WTC11 (cell line): Measurements from ENCODE around the gene FLNA. TPM values are rescaled to one million over a fixed set of nuclear protein-coding genes. Genes with fewer than 3 reads are reported as not detected.

Experiments used
- ATAC-seq: fragments of 200-7000 bp; cut with Tn5 transposase; 2 replicates; pipeline ENCODE4 v1.10.0; 2021; ENCODE audit warnings: mild to moderate bottlenecking, moderate library complexity
- CTCF ChIA-PET: fragments of 300-600 bp; sonication (Branson Sonifier 250); formaldehyde crosslinking; loops from one replicate; lab custom pipeline; 2021; ENCODE audit warnings: antibody characterized with exemption; lab: Charles Lee
- POLR2A ChIA-PET: fragments of 350-600 bp; sonication (Branson Sonifier 250); formaldehyde crosslinking; loops from one replicate; lab custom pipeline; 2021; ENCODE audit warnings: antibody characterized with exemption; lab: Charles Lee
- DNase-seq: peaks from one replicate; pipeline ENCODE4 v3.0.0; 2021; ENCODE audit warnings: low spot score
- H3K27ac Mint-ChIP-seq: 2 replicates; pipeline ENCODE4 v1.8.0; 2021; ENCODE audit warnings: mixed read lengths
- H3K27me3 Mint-ChIP-seq: 2 replicates; pipeline ENCODE4 v1.8.0; 2021; ENCODE audit warnings: low read depth, mild to moderate bottlenecking, moderate library complexity, mixed read lengths
- H3K36me3 Mint-ChIP-seq: 2 replicates; pipeline ENCODE4 v1.8.0; 2021; ENCODE audit warnings: mixed read lengths
- H3K4me1 Mint-ChIP-seq: 2 replicates; pipeline ENCODE4 v1.8.0; 2022; ENCODE audit warnings: mixed read lengths
- H3K4me3 Mint-ChIP-seq: 2 replicates; pipeline ENCODE4 v1.8.0; 2021; ENCODE audit warnings: mild to moderate bottlenecking, moderate library complexity, mixed read lengths
- H3K9me3 Mint-ChIP-seq: 2 replicates; pipeline ENCODE4 v1.8.0; 2021; ENCODE audit warnings: mixed read lengths
- AFF4 ChIP-seq: sonication (generic); formaldehyde crosslinking; IDR thresholded peaks from 2 replicates; pipeline ENCODE4 v1.8.1; 2023; ENCODE audit warnings: mild to moderate bottlenecking, missing genetic modification reagents, borderline replicate concordance
- CBFB ChIP-seq: sonication (generic); formaldehyde crosslinking; IDR thresholded peaks from 2 replicates; pipeline ENCODE4 v1.8.1; 2022; ENCODE audit warnings: mild to moderate bottlenecking, low read depth, missing genetic modification reagents
- ELF4 ChIP-seq: sonication (generic); formaldehyde crosslinking; IDR thresholded peaks from 2 replicates; pipeline ENCODE4 v1.8.1; 2022; ENCODE audit warnings: low read depth, mild to moderate bottlenecking, moderate library complexity, missing genetic modification reagents
- HMGXB4 ChIP-seq: sonication (generic); formaldehyde crosslinking; IDR thresholded peaks from 2 replicates; pipeline ENCODE4 v1.8.1; 2023; ENCODE audit warnings: mild to moderate bottlenecking, moderate library complexity, missing genetic modification reagents
- JAZF1 ChIP-seq: fragments of 250-450 bp; sonication (Bioruptor Pico); IDR thresholded peaks from 2 replicates; pipeline ENCODE4 v1.9.0; 2021; ENCODE audit warnings: moderate library complexity, mild to moderate bottlenecking, inconsistent platforms
- MAX ChIP-seq: sonication (generic); formaldehyde crosslinking; IDR thresholded peaks from 2 replicates; pipeline ENCODE4 v1.8.0; 2022; ENCODE audit warnings: mild to moderate bottlenecking, missing genetic modification reagents
- NFATC4 ChIP-seq: fragments of 250-450 bp; sonication (Bioruptor Pico); IDR thresholded peaks from 2 replicates; pipeline ENCODE4 v1.9.0; 2021; ENCODE audit warnings: mild to moderate bottlenecking
- ZBTB21 ChIP-seq: sonication (generic); formaldehyde crosslinking; IDR thresholded peaks from 2 replicates; pipeline ENCODE4 v1.8.1; 2023; ENCODE audit warnings: mild to moderate bottlenecking, missing genetic modification reagents, borderline replicate concordance
- ZNF423 ChIP-seq: fragments of 250-450 bp; sonication (Bioruptor Pico); IDR thresholded peaks from 2 replicates; pipeline ENCODE4 v2.1.2; 2022; ENCODE audit warnings: mild to moderate bottlenecking, moderate library complexity
- ZNF512 ChIP-seq: sonication (generic); formaldehyde crosslinking; IDR thresholded peaks from 2 replicates; pipeline ENCODE4 v1.8.1; 2022; ENCODE audit warnings: missing genetic modification reagents, borderline replicate concordance
- total RNA-seq: library from RNA; stranded (reverse); gene quantifications from 3 replicates; pipeline ENCODE4 v1.2.3, GENCODE V29; 2021
- TF ChIP-seq, protein P1 (sequence below): sonication (generic); formaldehyde crosslinking; IDR thresholded peaks from 2 replicates; pipeline ENCODE4 v1.8.1; 2023; ENCODE audit warnings: mild to moderate bottlenecking, missing genetic modification reagents, moderate library complexity
- TF ChIP-seq, protein P2 (sequence below): sonication (generic); formaldehyde crosslinking; IDR thresholded peaks from 2 replicates; pipeline ENCODE4 v1.8.0; 2023; ENCODE audit warnings: missing genetic modification reagents, mild to moderate bottlenecking, borderline replicate concordance
- TF ChIP-seq, protein P3 (sequence below): sonication (generic); formaldehyde crosslinking; IDR thresholded peaks from 2 replicates; pipeline ENCODE4 v1.8.1; 2023; ENCODE audit warnings: mild to moderate bottlenecking, missing genetic modification reagents, moderate library complexity
- TF ChIP-seq, protein P4 (sequence below): fragments of 250-450 bp; sonication (Bioruptor Pico); IDR thresholded peaks from 2 replicates; pipeline ENCODE4 v2.1.2; 2022; ENCODE audit warnings: mild to moderate bottlenecking, moderate library complexity
- TF ChIP-seq, protein P5 (sequence below): sonication (generic); formaldehyde crosslinking; IDR thresholded peaks from 2 replicates; pipeline ENCODE4 v1.8.0; 2022; ENCODE audit warnings: missing genetic modification reagents

The FLNA gene
- total RNA-seq, 1 experiment from 2014 or later: 1,017 TPM

- TF ChIP-seq, protein P1, sequence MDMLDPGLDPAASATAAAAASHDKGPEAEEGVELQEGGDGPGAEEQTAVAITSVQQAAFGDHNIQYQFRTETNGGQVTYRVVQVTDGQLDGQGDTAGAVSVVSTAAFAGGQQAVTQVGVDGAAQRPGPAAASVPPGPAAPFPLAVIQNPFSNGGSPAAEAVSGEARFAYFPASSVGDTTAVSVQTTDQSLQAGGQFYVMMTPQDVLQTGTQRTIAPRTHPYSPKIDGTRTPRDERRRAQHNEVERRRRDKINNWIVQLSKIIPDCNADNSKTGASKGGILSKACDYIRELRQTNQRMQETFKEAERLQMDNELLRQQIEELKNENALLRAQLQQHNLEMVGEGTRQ (CRISPR knock-in tag): no peak
- TF ChIP-seq, all 79 proteins: peak for 0
These were observed 50.9 kb downstream of the FLNA start (continued) for GRCh38 chrX:154323537-154323936.

DNA sequence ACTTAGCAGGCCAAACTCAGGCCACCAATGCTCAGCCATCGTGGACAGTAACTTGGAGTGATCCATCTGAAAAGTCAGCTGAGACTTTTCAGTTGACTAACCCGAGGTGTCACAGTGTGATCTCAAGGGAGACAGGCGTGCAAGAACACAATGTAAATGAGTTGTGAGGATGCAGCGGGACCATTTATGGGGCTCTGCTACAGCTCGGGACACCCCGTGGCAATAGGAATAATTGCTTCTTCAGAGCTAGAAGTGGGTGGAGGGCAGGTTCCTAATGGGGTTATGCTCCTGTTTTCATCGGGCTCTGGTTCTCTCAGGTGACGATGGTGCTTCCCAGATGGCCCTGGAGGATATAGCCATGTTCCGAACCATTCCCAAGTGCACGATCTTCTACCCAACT lies 51.5 kb downstream of the FLNA start:
- ATAC-seq (no peak), DNase-seq (no peak)
- POLR2A ChIA-PET: no interaction called here
- CTCF ChIA-PET: interaction anchor here (1.9 kb wide), 1 partner anchor 14 kb away, joined by 9 read pairs; no protein-coding TSS in a partner anchor
- Mint-ChIP-seq H3K27me3 (no peaks in the 10 kb centered on the region), H3K36me3 (no peaks in the 10 kb centered on the region), H3K27ac (no peak overlapping the region), H3K4me3 (no peak overlapping the region), H3K4me1 (no peaks in the 10 kb centered on the region), H3K9me3 (no peaks in the 10 kb centered on the region)
- TF ChIP-seq, protein P2, sequence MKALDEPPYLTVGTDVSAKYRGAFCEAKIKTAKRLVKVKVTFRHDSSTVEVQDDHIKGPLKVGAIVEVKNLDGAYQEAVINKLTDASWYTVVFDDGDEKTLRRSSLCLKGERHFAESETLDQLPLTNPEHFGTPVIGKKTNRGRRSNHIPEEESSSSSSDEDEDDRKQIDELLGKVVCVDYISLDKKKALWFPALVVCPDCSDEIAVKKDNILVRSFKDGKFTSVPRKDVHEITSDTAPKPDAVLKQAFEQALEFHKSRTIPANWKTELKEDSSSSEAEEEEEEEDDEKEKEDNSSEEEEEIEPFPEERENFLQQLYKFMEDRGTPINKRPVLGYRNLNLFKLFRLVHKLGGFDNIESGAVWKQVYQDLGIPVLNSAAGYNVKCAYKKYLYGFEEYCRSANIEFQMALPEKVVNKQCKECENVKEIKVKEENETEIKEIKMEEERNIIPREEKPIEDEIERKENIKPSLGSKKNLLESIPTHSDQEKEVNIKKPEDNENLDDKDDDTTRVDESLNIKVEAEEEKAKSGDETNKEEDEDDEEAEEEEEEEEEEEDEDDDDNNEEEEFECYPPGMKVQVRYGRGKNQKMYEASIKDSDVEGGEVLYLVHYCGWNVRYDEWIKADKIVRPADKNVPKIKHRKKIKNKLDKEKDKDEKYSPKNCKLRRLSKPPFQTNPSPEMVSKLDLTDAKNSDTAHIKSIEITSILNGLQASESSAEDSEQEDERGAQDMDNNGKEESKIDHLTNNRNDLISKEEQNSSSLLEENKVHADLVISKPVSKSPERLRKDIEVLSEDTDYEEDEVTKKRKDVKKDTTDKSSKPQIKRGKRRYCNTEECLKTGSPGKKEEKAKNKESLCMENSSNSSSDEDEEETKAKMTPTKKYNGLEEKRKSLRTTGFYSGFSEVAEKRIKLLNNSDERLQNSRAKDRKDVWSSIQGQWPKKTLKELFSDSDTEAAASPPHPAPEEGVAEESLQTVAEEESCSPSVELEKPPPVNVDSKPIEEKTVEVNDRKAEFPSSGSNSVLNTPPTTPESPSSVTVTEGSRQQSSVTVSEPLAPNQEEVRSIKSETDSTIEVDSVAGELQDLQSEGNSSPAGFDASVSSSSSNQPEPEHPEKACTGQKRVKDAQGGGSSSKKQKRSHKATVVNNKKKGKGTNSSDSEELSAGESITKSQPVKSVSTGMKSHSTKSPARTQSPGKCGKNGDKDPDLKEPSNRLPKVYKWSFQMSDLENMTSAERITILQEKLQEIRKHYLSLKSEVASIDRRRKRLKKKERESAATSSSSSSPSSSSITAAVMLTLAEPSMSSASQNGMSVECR (CRISPR knock-in tag): no peak
- TF ChIP-seq ZNF512: no peak
- no peak for TF ChIP-seq ZNF423 (CRISPR knock-in tag)
- no peak for TF ChIP-seq ZBTB21 (CRISPR knock-in tag)
- TF ChIP-seq, protein P3, sequence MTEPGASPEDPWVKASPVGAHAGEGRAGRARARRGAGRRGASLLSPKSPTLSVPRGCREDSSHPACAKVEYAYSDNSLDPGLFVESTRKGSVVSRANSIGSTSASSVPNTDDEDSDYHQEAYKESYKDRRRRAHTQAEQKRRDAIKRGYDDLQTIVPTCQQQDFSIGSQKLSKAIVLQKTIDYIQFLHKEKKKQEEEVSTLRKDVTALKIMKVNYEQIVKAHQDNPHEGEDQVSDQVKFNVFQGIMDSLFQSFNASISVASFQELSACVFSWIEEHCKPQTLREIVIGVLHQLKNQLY (CRISPR knock-in tag): no peak
- TF ChIP-seq MAX (CRISPR knock-in tag): no peak
- TF ChIP-seq, protein P4, sequence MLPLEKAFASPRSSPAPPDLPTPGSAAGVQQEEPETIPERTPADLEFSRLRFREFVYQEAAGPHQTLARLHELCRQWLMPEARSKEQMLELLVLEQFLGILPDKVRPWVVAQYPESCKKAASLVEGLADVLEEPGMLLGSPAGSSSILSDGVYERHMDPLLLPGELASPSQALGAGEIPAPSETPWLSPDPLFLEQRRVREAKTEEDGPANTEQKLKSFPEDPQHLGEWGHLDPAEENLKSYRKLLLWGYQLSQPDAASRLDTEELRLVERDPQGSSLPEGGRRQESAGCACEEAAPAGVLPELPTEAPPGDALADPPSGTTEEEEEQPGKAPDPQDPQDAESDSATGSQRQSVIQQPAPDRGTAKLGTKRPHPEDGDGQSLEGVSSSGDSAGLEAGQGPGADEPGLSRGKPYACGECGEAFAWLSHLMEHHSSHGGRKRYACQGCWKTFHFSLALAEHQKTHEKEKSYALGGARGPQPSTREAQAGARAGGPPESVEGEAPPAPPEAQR (CRISPR knock-in tag): no peak
- no peak for TF ChIP-seq AFF4 (CRISPR knock-in tag)
- TF ChIP-seq CBFB (CRISPR knock-in tag): no peak
- no peak for TF ChIP-seq JAZF1 (CRISPR knock-in tag)
- TF ChIP-seq ELF4 (CRISPR knock-in tag): no peak
- no peak for TF ChIP-seq NFATC4 (CRISPR knock-in tag)
- no peak for TF ChIP-seq HMGXB4 (CRISPR knock-in tag)
- TF ChIP-seq, protein P5, sequence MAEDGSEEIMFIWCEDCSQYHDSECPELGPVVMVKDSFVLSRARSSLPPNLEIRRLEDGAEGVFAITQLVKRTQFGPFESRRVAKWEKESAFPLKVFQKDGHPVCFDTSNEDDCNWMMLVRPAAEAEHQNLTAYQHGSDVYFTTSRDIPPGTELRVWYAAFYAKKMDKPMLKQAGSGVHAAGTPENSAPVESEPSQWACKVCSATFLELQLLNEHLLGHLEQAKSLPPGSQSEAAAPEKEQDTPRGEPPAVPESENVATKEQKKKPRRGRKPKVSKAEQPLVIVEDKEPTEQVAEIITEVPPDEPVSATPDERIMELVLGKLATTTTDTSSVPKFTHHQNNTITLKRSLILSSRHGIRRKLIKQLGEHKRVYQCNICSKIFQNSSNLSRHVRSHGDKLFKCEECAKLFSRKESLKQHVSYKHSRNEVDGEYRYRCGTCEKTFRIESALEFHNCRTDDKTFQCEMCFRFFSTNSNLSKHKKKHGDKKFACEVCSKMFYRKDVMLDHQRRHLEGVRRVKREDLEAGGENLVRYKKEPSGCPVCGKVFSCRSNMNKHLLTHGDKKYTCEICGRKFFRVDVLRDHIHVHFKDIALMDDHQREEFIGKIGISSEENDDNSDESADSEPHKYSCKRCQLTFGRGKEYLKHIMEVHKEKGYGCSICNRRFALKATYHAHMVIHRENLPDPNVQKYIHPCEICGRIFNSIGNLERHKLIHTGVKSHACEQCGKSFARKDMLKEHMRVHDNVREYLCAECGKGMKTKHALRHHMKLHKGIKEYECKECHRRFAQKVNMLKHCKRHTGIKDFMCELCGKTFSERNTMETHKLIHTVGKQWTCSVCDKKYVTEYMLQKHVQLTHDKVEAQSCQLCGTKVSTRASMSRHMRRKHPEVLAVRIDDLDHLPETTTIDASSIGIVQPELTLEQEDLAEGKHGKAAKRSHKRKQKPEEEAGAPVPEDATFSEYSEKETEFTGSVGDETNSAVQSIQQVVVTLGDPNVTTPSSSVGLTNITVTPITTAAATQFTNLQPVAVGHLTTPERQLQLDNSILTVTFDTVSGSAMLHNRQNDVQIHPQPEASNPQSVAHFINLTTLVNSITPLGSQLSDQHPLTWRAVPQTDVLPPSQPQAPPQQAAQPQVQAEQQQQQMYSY (CRISPR knock-in tag): no peak
